Ovary (tissue), 3 donors: ENCODE data around the gene KCTD6.

Source experiments
- EP300 ChIP-seq: sonication (generic); formaldehyde crosslinking; IDR thresholded peaks from one replicate; pipeline ENCODE4 v1.6.1; 2017; ENCODE audit warnings: antibody characterized with exemption
- POLR2A ChIP-seq: fragments of 450-650 bp; IDR thresholded peaks from one replicate; pipeline ENCODE4 v1.6.1; 2017; ENCODE audit warnings: antibody characterized with exemption, mild to moderate bottlenecking, moderate library complexity
- TF ChIP-seq, protein P1 (sequence below), 3 donors: fragments of 450-650 bp in 2 of 3; fragments of 200-600 bp in 1 of 3; IDR thresholded peaks; one replicate each; pipeline versions ENCODE4 v1.5.1 to v1.8.0; 2016 to 2022; ENCODE audit warnings: antibody characterized with exemption in 3 of 3, mild to moderate bottlenecking in 1 of 3
- donor health status: DM: no; HTN: no; CAD: no.

GRCh38 chr3:58507356-58508078 lies 15.6 kb downstream of the KCTD6 start:
- TF ChIP-seq, protein P1, sequence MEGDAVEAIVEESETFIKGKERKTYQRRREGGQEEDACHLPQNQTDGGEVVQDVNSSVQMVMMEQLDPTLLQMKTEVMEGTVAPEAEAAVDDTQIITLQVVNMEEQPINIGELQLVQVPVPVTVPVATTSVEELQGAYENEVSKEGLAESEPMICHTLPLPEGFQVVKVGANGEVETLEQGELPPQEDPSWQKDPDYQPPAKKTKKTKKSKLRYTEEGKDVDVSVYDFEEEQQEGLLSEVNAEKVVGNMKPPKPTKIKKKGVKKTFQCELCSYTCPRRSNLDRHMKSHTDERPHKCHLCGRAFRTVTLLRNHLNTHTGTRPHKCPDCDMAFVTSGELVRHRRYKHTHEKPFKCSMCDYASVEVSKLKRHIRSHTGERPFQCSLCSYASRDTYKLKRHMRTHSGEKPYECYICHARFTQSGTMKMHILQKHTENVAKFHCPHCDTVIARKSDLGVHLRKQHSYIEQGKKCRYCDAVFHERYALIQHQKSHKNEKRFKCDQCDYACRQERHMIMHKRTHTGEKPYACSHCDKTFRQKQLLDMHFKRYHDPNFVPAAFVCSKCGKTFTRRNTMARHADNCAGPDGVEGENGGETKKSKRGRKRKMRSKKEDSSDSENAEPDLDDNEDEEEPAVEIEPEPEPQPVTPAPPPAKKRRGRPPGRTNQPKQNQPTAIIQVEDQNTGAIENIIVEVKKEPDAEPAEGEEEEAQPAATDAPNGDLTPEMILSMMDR (IDR thresholded peaks at IDR 0.05) = no peak
- TF ChIP-seq POLR2A (no peak), EP300 (no peak)
